ENCODE data around the gene PELI2.

GRCh38 chr14:56224229-56224628 is 106.0 kb downstream of the PELI2 start:
- TF ChIP-seq CTCF (IDR thresholded peaks at IDR 0.05) (no peak), POLR2A (IDR thresholded peaks at IDR 0.05) (no peak)
